Smooth muscle cell (in vitro differentiated cells): Measurements from ENCODE around the gene DAZAP1. TPM values are rescaled to one million over a fixed set of nuclear protein-coding genes. Genes with fewer than 3 reads are reported as not detected.

Experiments
- DNase-seq: peaks from one replicate; lab custom pipeline; 2025; ENCODE audit not compliant: unreplicated experiment; lab: John Stamatoyannopoulos, UW
- H2AFZ ChIP-seq: fragments of 200-600 bp; sonication (generic); 2 replicates; pipeline ENCODE4 v1.6.0; 2016; ENCODE audit warnings: antibody characterized with exemption, low read depth, mild to moderate bottlenecking
- H3F3A ChIP-seq: fragments of 200-600 bp; sonication (generic); 2 replicates; pipeline ENCODE4 v1.6.0; 2017; ENCODE audit warnings: antibody characterized with exemption, low read depth
- H3K27ac ChIP-seq: fragments of 200-600 bp; sonication (generic); 2 replicates; pipeline ENCODE4 v1.5.1; 2016; ENCODE audit warnings: low read depth, mild to moderate bottlenecking
- H3K27me3 ChIP-seq: fragments of 200-600 bp; sonication (generic); 2 replicates; pipeline ENCODE4 v1.6.1; 2016; ENCODE audit warnings: low read depth, mild to moderate bottlenecking
- H3K36me3 ChIP-seq: fragments of 200-600 bp; sonication (generic); 2 replicates; pipeline ENCODE4 v1.5.1; 2016; ENCODE audit warnings: low read depth
- H3K4me1 ChIP-seq: fragments of 200-600 bp; sonication (generic); 2 replicates; pipeline ENCODE4 v1.5.1; 2016; ENCODE audit warnings: low read depth
- H3K4me2 ChIP-seq: fragments of 200-600 bp; sonication (generic); 2 replicates; pipeline ENCODE4 v1.6.0; 2016; ENCODE audit warnings: mild to moderate bottlenecking
- H3K4me3 ChIP-seq: fragments of 200-600 bp; sonication (generic); 2 replicates; pipeline ENCODE4 v1.5.1; 2016; ENCODE audit warnings: mild to moderate bottlenecking
- H3K79me2 ChIP-seq: fragments of 200-600 bp; sonication (generic); 2 replicates; pipeline ENCODE4 v1.6.0; 2016; ENCODE audit warnings: low read depth, mild to moderate bottlenecking
- H3K9ac ChIP-seq: fragments of 200-600 bp; sonication (generic); 2 replicates; pipeline ENCODE4 v1.6.0; 2016; ENCODE audit warnings: low read depth
- H3K9me3 ChIP-seq: fragments of 200-600 bp; sonication (generic); replicated peaks from 2 replicates; pipeline ENCODE4 v1.5.1; 2016; ENCODE audit warnings: low read depth
- H4K20me1 ChIP-seq: fragments of 200-600 bp; sonication (generic); 2 replicates; pipeline ENCODE4 v1.6.0; 2016; ENCODE audit warnings: low read depth
- CTCF ChIP-seq: fragments of 200-600 bp; sonication (generic); IDR thresholded peaks from 2 replicates; pipeline ENCODE4 v1.5.1; 2017; ENCODE audit warnings: borderline replicate concordance, mild to moderate bottlenecking, antibody characterized with exemption; ENCODE audit not compliant: insufficient read depth, poor library complexity, severe bottlenecking
- WGBS: methylation state at CpG from one replicate; pipeline ENCODE4 v1.1.7; 2016; ENCODE audit warnings: low lambda C conversion rate; 5-methylcytosine and 5-hydroxymethylcytosine counted together
- polyA plus RNA-seq: library from polyadenylated mRNA; unstranded; fragments of >200 nt; fragmentation: Nextera tagmentation; extraction: Ambion mirVana; gene quantifications from 2 replicates; pipeline ENCODE4 v1.2.1, GENCODE V29; 2016
- total RNA-seq: library from RNA; depleted of rRNA; stranded (reverse); fragments of >200 nt; gene quantifications from 2 replicates; pipeline ENCODE4 v1.2.3, GENCODE V29; 2014

Gene DAZAP1
- total and polyA plus RNA-seq, 2 experiments from 2014 or later = 35.5 to 41.7 TPM

DNA sequence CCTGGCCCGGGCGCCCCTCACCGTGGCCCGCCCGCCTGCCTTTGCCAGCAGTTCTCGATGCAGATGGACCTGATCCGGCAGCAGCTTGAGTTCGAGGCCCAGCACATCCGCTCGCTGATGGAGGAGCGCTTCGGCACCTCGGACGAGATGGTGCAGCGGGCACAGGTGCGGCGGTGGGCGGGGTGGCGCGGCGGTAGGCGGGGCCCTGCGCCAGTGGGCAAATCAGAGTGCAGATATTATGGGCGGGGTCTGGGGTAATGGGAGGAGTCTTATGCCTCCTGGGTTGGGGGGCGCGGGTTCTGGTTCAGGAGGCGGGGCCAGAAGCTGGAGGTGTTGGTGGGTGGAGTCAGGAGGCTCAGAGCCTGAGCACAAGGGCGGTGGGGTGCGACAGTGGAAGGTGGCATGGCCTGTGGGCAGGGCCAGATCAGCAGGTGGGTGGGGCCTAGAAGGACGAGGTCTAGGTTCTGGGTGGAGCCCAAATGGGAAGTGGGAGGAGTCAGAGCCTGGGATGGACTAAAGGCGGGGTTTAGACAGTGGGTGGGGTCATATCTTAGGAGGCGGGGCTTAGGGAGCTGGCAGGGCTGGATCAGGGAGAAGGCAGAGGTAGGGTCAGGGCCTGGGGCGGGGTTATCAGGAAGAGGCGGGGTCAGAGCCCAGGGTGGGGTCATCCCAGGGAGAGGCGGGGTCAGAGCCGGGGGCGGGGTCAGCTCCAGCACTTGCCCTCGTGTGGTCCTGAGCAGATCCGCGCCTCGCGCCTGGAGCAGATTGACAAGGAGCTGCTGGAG lies 48.1 kb downstream of the DAZAP1 start:
- Histone ChIP-seq H3K36me3 (no peaks in the 10 kb centered on the region), H3K9me3 (no peaks in the 10 kb centered on the region), H3K9ac (no peak overlapping the region), H3K4me2 (no peak overlapping the region), H3K79me2 (no peaks in the 10 kb centered on the region), H4K20me1 (peaks cover 29% of the 10 kb centered on the region), H3F3A (no peaks in the 10 kb centered on the region), H3K27me3 (peaks cover 61% of the 10 kb centered on the region), H2AFZ (no peak overlapping the region), H3K4me3 (no peak overlapping the region), H3K4me1 (peaks cover 11% of the 10 kb centered on the region), H3K27ac (no peak overlapping the region)
- no peak for DNase-seq
- WGBS = 25% methylated on average over 30 of the region's 42 CpGs
- TF ChIP-seq CTCF = no peak

DNA sequence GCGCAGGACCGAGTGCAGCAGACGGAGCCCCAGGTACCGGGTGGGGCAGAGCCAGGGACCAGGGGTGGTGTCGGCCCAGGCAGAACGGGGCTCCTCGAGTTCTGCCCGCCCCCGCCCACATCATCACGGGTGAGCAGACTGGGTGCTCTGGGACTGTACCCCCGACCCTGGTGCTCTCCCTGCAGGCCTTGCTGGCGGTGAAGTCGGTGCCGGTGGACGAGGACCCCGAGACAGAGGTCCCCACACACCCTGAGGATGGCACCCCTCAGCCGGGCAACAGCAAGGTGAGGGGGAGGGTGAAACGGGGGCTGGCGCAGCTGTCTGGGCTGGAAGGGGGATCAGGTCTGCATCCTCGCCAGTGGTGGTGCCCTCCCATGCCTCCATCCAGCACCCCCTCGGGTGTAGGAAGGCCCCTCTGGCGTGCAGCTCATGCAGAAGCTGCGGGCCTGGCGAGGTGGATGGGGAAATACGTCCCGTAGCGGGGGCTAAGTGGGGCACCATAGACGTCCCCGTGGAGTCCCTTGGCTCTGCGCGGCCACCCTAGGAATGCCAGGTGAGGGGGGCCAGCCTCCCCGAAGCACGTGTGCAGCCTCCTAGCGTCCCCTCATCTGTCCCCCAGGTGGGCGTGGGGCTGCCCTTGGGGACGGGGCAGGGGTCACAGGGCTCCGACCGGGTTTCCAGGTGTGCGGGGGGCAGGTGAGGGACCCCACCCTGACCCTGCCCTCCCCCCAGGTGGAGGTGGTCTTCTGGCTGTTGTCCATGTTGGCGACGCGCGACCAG lies 48.9 kb downstream of the DAZAP1 start:
- Histone ChIP-seq H3K4me2 (no peak overlapping the region), H3F3A (no peaks in the 10 kb centered on the region), H3K79me2 (no peaks in the 10 kb centered on the region), H3K27ac (no peak overlapping the region), H3K27me3 (peaks cover 54% of the 10 kb centered on the region), H3K4me1 (peaks cover 11% of the 10 kb centered on the region), H4K20me1 (peaks cover 37% of the 10 kb centered on the region), H3K36me3 (no peaks in the 10 kb centered on the region), H3K4me3 (no peak overlapping the region), H3K9ac (no peak overlapping the region), H3K9me3 (no peaks in the 10 kb centered on the region), H2AFZ (no peak overlapping the region)
- DNase-seq = no peak
- WGBS = 85% methylated on average over 40 of the region's 43 CpGs
- TF ChIP-seq CTCF = no peak

GRCh38 chr19:1457031-1457739 lies 49.8 kb downstream of the DAZAP1 start:
- H4K20me1 ChIP-seq = peaks cover 39% of the 10 kb centered on the region
- H3K27ac ChIP-seq = no peak overlapping the region
- H3K9me3 ChIP-seq = no peaks in the 10 kb centered on the region
- DNase-seq = no peak
- no peak overlapping the region for H2AFZ ChIP-seq
- H3K4me1 ChIP-seq = peaks cover 9% of the 10 kb centered on the region
- H3K79me2 ChIP-seq = no peaks in the 10 kb centered on the region
- TF ChIP-seq CTCF = no peak
- no peak overlapping the region for H3K4me3 ChIP-seq
- H3K27me3 ChIP-seq = peaks cover 45% of the 10 kb centered on the region
- H3K4me2 ChIP-seq = no peak overlapping the region
- H3F3A ChIP-seq = no peaks in the 10 kb centered on the region
- 59% methylated on average over 47 of the region's 48 CpGs for WGBS
- no peaks in the 10 kb centered on the region for H3K36me3 ChIP-seq
- H3K9ac ChIP-seq = no peak overlapping the region
